Measurements from ENCODE around the gene PLA2G4D.

Gene PLA2G4D

DNA sequence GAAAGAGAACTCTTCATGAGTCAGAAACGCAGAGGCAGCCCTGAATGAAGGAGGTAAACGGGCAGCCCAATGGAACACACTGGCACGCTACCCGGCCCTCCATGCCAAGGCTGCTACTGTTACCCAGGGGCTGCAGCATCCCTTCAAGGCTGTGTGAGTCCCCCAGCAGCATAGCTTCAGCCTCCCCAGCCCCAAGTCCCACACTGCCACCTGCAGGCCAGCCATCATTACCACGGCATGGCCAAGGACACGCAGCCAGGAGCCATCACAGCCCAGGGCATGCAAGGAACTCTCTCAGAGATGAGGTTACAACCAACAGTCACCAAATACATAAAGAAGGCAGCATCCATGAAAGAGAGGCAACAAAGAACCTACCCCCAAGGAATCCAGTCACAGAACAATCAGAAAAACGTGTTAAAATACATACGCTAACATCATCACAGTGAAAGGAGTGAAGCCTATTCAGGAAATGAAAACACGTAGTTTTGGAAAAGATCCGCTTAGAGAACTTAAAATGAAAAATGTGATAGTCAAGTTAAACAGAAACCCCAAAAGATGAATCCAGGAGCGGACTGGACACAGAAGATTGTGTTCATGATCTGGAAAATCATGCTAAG, 39.6 kb upstream of the PLA2G4D start:
- H3K4me3 ChIP-seq (ENCODE audit: low read length) = no peak overlapping the region
- no peak for TF ChIP-seq ZNF274 (IDR thresholded peaks at IDR 0.05; ENCODE audit: low read depth, low read length)

DNA sequence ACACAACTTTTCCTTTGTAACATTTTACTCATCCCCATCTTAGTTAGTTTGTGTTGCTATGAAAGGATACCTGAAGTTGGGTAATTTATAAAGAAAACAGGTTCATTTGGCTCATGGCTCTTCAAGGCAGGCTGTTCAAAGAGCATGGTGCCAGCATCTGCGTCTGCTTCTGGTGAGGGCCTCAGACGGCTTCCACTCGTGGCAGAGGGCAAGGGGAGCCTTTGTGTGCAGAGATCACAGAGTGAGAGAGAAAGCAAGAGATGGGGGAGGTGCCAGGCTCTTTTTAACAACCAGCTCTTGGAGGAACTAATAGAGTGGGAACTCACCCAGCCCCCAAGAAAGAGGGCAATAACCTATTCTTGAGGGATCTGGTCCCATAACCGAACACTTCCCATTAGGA, 39.0 kb upstream of the PLA2G4D start:
- no peak for TF ChIP-seq ZNF274 (IDR thresholded peaks at IDR 0.05; ENCODE audit: low read depth, low read length)
- no peak overlapping the region for H3K4me3 ChIP-seq (ENCODE audit: low read length)

DNA sequence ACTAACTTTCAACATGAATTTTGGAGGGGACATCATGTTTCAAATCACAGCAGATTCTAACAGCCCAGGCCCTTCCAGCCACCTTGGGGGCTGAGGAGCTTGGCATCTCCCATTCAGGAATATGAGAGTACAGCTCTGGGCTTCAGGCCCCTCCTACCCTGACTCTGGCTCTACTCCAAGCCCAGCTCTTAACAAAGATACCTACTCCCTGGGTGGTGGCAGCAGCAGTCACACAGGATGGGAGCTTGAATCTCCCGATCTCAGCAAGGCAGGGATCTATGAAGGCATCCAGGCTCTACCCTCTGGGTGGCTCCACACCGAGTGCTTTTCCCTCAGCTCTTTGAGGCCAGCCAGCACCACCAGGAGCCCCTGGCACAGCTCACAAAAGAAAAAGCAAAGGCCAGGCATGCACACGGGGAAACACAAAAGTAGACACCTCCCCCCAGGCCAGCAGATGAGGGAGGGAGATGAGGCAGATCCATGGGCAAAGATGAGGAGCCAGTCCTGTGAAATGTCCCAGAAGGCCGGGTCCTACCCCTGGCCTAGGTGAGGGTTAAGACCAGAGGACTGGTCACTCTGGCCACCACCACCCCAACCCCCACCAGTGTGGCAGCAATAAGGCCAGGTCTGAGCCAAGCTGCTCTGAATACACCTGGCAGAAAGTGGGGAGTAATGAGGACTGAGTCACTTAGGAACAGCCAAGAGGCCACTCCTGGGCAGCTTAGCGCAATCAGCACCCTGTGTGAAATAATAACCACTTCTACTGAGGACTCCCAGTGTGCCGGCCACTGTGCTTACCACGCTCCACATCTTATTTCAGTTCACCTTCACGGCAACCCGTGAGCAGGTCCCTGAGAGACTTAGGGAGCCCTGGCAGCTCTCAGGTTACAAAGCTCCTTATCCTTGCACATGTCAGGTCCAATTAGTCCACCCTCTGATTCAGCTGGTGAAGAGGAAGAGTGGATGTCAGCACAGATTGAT, 37.8 kb upstream of the PLA2G4D start:
- H3K4me3 ChIP-seq (ENCODE audit: low read length) = no peak overlapping the region
- no peak for TF ChIP-seq ZNF274 (IDR thresholded peaks at IDR 0.05; ENCODE audit: low read depth, low read length)

DNA sequence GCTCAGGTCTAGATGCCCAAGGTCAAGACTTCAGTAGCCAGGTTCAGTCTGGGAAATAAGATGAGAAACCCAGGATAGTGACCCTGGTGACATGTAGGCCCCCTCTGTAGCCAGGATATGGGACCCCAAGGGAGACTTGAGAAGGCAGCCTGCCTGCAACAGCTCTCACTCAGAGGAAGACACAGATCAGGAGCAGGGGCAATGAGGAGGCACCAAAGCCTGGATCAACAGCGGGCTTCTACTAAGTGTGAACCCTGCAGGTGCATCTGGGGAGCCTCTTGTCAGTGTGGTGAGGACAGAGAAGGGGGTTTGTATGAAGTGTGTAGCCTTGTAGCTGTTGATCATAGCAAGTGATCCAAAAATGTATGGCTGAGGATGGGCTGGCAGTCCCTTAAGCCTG, 36.6 kb upstream of the PLA2G4D start:
- TF ChIP-seq ZNF274 (IDR thresholded peaks at IDR 0.05; ENCODE audit: low read depth, low read length) = no peak
- H3K4me3 ChIP-seq (ENCODE audit: low read length) = no peak overlapping the region

DNA sequence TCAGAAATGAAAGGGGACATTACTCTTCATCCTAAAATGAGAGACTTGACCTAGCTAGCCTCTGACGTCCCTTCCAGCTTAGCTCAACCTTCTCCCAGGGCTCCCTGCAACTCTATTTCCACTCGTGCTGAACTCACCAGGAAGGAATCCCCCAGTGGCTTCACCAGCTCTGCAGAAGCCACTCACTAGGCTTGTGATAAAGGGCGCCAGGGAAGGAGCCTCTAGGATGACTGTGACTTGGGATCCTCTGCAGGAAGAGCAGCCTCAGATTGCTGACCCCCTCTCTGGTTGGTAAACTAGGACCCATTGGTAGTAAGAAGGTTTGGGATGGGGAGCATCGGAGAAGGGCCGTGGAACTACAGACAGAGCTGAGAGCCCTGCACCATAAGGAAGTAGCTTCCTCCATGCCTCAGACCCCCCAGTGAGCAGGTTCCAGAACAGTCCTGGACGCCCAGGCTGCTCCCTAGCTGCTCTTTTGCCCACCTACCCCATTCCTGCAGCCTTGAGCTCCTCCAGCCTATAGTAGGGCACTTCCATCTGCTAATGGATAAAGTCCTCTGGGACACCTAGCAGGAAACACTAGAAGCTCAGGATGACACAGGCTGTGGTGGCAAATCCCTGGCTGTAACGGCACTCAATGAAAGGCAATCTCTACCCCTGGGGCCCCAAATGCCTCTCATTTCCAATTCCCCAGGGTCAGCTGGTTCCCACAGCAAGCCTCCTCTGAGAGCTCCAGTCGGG, 36.1 kb upstream of the PLA2G4D start:
- H3K4me3 ChIP-seq (ENCODE audit: low read length) = no peak overlapping the region
- no peak for TF ChIP-seq ZNF274 (IDR thresholded peaks at IDR 0.05; ENCODE audit: low read depth, low read length)

DNA sequence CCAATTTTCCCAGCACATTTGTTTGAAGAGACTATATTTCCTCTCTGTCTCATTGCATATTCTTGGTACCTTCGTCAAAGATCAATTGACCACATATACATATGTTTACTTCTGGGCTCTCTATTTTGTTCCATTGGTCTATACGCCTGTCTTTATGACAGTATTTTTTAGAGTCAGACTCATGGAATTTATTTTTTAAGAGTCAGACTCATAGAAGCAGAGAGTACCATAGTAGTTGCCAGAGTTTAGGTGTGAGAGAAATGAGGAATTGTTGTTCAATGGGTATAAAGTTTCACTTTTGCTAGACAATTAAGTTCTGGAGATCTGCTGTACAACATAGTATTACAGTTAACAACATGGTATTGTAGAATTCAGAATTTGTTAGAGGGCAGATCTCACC, 35.0 kb upstream of the PLA2G4D start:
- no peak for TF ChIP-seq ZNF274 (IDR thresholded peaks at IDR 0.05; ENCODE audit: low read depth, low read length)
- no peak overlapping the region for H3K4me3 ChIP-seq (ENCODE audit: low read length)

DNA sequence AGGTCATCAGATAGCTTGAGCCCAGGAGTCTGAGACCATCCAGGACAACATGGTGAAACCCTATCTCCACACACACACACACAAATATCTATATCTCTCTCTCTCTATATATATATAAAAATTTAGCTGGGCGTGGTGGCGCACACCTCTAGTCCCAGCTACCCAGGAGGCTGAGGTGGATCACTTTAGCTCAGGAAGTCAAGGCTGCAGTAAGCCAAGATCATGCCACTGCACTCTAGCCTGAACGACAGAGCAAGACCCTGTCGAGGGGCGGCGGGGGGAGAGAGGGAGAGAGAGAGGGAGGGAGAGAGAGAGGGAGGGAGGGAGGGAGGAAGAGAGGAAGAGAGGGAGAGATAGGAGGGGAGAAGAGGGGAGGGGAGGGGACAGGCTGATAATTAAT, 34.1 kb upstream of the PLA2G4D start:
- H3K4me3 ChIP-seq (ENCODE audit: low read length) = no peak overlapping the region
- TF ChIP-seq ZNF274 (IDR thresholded peaks at IDR 0.05; ENCODE audit: low read depth, low read length) = no peak

DNA sequence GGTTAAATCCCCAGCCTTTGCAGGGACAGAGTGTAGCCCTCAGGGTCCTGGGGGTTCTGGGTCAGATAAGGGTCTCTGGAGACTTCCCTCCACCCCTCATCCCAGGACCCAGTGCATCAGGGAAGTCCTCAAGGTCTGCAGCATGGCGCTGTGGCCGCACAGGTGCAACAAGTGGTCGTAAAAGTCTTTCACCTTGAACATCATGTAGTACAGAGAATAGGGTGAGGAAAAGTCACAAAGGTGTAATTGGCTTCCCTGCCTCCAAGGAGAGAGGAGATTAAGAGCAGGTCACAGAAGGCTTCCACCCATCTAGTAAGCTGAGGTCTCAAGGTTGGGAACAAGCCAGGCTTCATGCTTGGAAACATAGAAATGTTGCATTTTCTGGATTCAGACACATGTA, 29.2 kb upstream of the PLA2G4D start:
- H3K4me3 ChIP-seq (ENCODE audit: low read length) = no peak overlapping the region

DNA sequence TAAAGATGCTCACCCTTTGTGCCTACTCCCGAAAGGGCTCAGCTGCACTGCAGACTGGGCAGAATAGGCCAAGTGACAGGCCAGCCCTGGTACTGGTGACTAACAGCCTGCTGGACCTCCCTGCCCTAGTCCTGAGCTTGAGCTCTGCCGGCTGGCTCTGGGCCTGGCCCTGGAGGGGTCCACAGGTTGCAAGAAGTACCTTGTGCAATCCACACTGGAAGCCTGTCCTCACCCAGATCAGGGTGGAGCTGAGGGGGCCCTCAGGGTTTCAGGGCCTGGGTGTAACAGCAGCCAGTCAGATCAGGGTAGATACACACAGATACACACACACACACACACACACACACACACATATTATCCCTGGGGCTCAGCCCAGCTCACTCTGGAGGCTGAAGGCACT, 27.3 kb upstream of the PLA2G4D start:
- H3K4me3 ChIP-seq (ENCODE audit: low read length) = no peak overlapping the region
- no peak for TF ChIP-seq ZNF274 (IDR thresholded peaks at IDR 0.05; ENCODE audit: low read depth, low read length)

More for the DNA sequence above, 29.2 kb upstream of the PLA2G4D start:
- TF ChIP-seq ZNF274 (IDR thresholded peaks at IDR 0.05; ENCODE audit: low read depth, low read length) = no peak

DNA sequence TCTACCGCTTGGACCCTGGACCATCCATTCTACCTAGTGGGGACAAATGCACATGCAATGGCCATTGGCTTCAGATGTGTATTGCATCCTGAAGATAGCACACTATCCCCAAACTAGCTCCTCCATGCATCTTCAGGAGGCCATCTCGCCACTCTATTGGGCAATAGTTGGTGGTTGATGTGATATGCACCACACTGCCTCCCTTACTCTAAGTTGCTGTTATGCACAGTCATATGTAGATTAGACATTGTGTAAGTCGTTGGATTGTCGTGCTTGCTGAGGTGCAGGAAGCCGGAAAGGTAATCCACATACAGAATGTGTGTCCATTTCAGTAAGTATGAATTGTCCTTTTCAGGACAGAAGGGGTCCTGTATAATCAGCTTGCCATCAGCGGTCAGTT, 26.7 kb upstream of the PLA2G4D start:
- no peak for TF ChIP-seq ZNF274 (IDR thresholded peaks at IDR 0.05; ENCODE audit: low read depth, low read length)
- no peak overlapping the region for H3K4me3 ChIP-seq (ENCODE audit: low read length)

DNA sequence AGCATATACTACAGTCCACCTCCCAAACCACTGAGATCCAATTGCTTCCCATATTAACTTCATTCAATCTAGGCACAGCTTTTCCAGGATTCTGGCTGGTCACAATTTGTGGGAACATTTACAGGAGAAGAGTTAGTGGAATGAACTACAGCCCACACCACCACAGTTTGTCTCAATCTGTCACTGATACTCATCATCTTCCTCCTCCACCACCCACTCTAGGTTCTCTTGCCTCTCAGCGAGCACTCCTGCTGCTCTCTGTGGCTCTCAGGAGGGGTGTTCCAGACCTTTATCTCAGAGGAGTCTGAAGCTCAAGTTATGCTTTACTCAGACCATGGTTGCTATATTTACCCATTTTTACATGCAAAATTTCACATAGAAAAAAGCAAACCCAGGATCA, 25.9 kb upstream of the PLA2G4D start:
- TF ChIP-seq ZNF274 (IDR thresholded peaks at IDR 0.05; ENCODE audit: low read depth, low read length) = no peak
- H3K4me3 ChIP-seq (ENCODE audit: low read length) = no peak overlapping the region

DNA sequence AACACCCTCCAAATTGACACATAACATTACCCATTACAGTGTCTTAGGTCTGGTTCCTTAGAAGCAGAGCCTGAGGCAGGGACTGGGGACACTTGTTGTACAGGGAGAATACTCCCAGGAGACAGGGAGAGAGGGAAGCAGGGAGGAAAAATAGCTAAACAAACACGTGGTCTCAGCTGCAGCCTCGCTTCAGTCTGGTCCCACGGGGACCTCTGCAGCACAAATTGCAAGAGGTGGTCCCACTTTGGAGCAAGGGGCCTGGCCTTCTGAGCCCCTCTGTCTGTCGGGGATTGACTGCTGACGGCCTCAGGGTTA, 25.0 kb upstream of the PLA2G4D start:
- H3K4me3 ChIP-seq (ENCODE audit: low read length) = no peak overlapping the region
- no peak for TF ChIP-seq ZNF274 (IDR thresholded peaks at IDR 0.05; ENCODE audit: low read depth, low read length)

DNA sequence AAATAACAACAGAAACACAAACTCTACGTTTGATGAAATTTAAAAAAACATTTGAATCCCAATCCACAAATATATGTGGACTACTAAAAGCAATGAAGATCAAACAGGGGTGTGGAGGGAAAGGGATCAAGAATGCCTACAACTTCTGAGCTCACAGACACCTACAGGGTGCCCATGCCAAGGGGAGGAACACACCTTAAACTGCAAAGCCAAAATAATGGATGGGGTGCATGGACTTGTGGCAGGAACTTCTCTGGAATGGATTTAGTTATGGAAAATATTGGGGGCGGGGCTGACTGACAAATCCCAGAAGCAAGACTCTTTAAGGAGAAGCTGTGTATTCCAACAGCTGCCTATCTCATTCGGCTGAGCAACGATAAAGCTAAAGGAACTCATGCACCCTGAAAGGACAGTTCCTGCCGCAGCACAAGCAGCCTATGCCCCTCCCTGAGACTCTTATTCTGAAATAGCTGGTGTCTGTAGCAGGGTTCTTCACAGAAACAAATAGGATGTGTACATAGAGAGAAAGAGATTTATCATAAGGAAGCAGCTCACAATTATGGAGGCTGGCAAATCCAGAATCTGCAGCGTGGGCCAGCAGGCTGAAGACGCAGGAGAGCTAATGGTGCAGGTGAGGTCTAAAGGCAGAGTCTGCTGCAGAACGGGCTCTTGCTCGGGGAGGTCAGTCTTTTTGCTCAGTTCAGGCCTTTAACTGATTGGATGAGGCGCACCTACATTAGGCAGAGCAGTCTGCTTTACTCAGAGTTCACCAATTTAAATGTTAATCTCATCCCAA, 24.5 kb upstream of the PLA2G4D start:
- no peak for TF ChIP-seq ZNF274 (IDR thresholded peaks at IDR 0.05; ENCODE audit: low read depth, low read length)
- H3K4me3 ChIP-seq (ENCODE audit: low read length) = no peak overlapping the region

DNA sequence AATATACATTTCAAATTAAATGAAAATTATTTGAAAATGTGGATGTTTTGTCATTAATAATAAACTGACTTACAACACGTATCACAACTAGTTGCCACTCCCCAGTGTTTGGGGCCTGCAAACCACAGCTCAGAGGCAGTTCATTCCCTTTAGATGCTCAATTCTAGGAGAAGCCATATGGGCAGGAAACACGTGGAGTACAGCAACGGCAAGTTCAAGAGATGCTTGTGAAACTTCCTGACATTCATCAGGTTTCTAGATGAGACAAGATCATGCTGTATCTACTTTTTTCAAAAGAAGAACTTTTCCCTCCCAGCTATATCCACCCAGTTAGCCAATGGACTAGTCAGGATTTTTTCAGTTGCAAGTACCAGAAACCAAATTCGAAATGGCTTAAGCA, 17.6 kb upstream of the PLA2G4D start:
- no peak overlapping the region for H3K4me3 ChIP-seq (ENCODE audit: low read length)
- no peak for TF ChIP-seq ZNF274 (IDR thresholded peaks at IDR 0.05; ENCODE audit: low read depth, low read length)

All from GM08714 (cell line).